GM23248 (cell line): Measurements from ENCODE around the gene BCO2. TPM values are rescaled to one million over a fixed set of nuclear protein-coding genes. Genes with fewer than 3 reads are reported as not detected.

Experiments
- DNase-seq: peaks from one replicate; pipeline ENCODE4 v3.0.0-alpha.2; 2015
- H2AFZ ChIP-seq: fragments of 200-600 bp; sonication (generic); 2 replicates; pipeline ENCODE4 v1.6.1; 2016; ENCODE audit warnings: antibody characterized with exemption
- H3F3A ChIP-seq: fragments of 200-600 bp; sonication (generic); 2 replicates; pipeline ENCODE4 v1.6.1; 2016; ENCODE audit warnings: mild to moderate bottlenecking, antibody characterized with exemption, mixed run types; ENCODE audit not compliant: insufficient read depth
- H3K27ac ChIP-seq: fragments of 200-600 bp; sonication (generic); 2 replicates; pipeline ENCODE4 v1.5.1; 2016; ENCODE audit warnings: mild to moderate bottlenecking
- H3K27me3 ChIP-seq: fragments of 200-600 bp; sonication (generic); replicated peaks from 2 replicates; pipeline ENCODE4 v1.6.1; 2016; ENCODE audit warnings: mild to moderate bottlenecking; ENCODE audit not compliant: insufficient read depth
- H3K36me3 ChIP-seq: fragments of 200-600 bp; sonication (generic); 2 replicates; pipeline ENCODE4 v1.6.1; 2016; ENCODE audit warnings: low read depth, mild to moderate bottlenecking
- H3K4me1 ChIP-seq: fragments of 200-600 bp; sonication (generic); 2 replicates; pipeline ENCODE4 v1.6.1; 2016; ENCODE audit warnings: mild to moderate bottlenecking; ENCODE audit not compliant: insufficient read depth
- H3K4me2 ChIP-seq: fragments of 200-600 bp; sonication (generic); one replicate; pipeline ENCODE4 v1.6.1; 2016; ENCODE audit warnings: mild to moderate bottlenecking; ENCODE audit not compliant: unreplicated experiment
- H3K4me3 ChIP-seq: fragments of 200-600 bp; sonication (generic); 2 replicates; pipeline ENCODE4 v1.5.1; 2016; ENCODE audit warnings: mild to moderate bottlenecking
- H3K79me2 ChIP-seq: fragments of 200-600 bp; sonication (generic); 2 replicates; pipeline ENCODE4 v1.6.1; 2016; ENCODE audit warnings: mild to moderate bottlenecking; ENCODE audit not compliant: insufficient read depth
- H3K9ac ChIP-seq: fragments of 200-600 bp; sonication (generic); 2 replicates; pipeline ENCODE4 v1.6.1; 2016; ENCODE audit warnings: mild to moderate bottlenecking
- H3K9me2 ChIP-seq: fragments of 200-600 bp; sonication (generic); 2 replicates; pipeline ENCODE4 v1.6.1; 2016; ENCODE audit warnings: mixed run types, mild to moderate bottlenecking, moderate library complexity; ENCODE audit not compliant: insufficient read depth
- H3K9me3 ChIP-seq: fragments of 200-600 bp; sonication (generic); one replicate; pipeline ENCODE4 v1.6.1; 2017; ENCODE audit warnings: low read depth
- H4K20me1 ChIP-seq: fragments of 200-600 bp; sonication (generic); 2 replicates; pipeline ENCODE4 v1.6.0; 2016; ENCODE audit not compliant: insufficient read depth
- EZH2 ChIP-seq: fragments of 200-600 bp; sonication (generic); IDR thresholded peaks from 2 replicates; pipeline ENCODE4 v1.6.1; 2018; ENCODE audit warnings: antibody characterized with exemption, mild to moderate bottlenecking; ENCODE audit not compliant: insufficient read depth, poor library complexity, severe bottlenecking
- EZH2phosphoT487 ChIP-seq: fragments of 200-600 bp; sonication (generic); IDR thresholded peaks from 2 replicates; pipeline ENCODE4 v1.6.1; 2018; ENCODE audit warnings: antibody characterized with exemption, moderate library complexity, mild to moderate bottlenecking, low read depth; ENCODE audit not compliant: insufficient read depth
- WGBS, 2 experiments: methylation state at CpG; one replicate each; pipeline ENCODE4 v1.1.6; 2015 to 2017; ENCODE audit warnings: low lambda C conversion rate in 2 of 2, low coverage in 1 of 2; ENCODE audit errors: missing lambda C conversion rate in 2 of 2; 5-methylcytosine and 5-hydroxymethylcytosine counted together
- in situ Hi-C: fragments of 300-500 bp; cut with MboI; formaldehyde crosslinking; loops from 2 replicates; pipeline ENCODE4 v1.15.0; 2020
- polyA plus RNA-seq: library from polyadenylated mRNA; unstranded; fragments of >200 nt; fragmentation: Nextera tagmentation; extraction: Ambion mirVana; gene quantifications from 2 replicates; pipeline ENCODE4 v1.2.1, GENCODE V29; 2016
- total RNA-seq: library from RNA; depleted of rRNA; stranded (reverse); fragments of >200 nt; shearing (Covaris generic); gene quantifications from 2 replicates; pipeline ENCODE4 v1.2.3, GENCODE V29; 2014

BCO2 gene
- total and polyA plus RNA-seq, 2 experiments from 2014 or later, result 0.83 TPM; not detected in 1

DNA sequence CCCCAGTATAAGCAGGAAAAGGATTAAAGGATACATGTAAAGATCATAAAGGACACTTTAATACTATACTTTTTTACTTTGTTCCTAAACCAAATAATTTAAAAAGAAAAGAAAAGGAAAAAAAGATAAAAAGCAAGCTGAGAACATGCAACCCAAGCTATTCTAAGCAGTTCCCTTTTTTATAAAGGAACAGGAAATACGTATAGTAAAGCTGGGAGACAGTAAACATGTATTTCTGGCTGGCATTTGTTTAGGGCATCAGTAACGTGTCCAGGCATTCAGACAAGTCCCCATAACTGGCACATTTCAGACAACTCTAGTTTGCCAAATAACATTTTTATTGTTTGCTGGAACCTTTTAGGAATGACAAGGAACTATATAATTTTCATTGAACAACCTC is 24.9 kb downstream of the BCO2 start:
- H3K9me2 ChIP-seq, result no peaks in the 10 kb centered on the region
- H3K4me3 ChIP-seq, result no peak overlapping the region
- 28 to 33% methylated on average over 2 of the region's 2 CpGs for WGBS, 2 experiments
- no peak for DNase-seq
- H3K27me3 ChIP-seq, result no peaks in the 10 kb centered on the region
- H3K27ac ChIP-seq, result no peak overlapping the region
- H3K9ac ChIP-seq, result no peak overlapping the region
- in situ Hi-C loops, result no loop called here
- H3K9me3 ChIP-seq, result no peaks in the 10 kb centered on the region
- no peaks in the 10 kb centered on the region for H3K79me2 ChIP-seq
- H3F3A ChIP-seq, result peaks cover 13% of the 10 kb centered on the region
- H3K4me2 ChIP-seq, result no peak overlapping the region
- peaks cover 13% of the 10 kb centered on the region for H3K4me1 ChIP-seq
- H4K20me1 ChIP-seq, result no peaks in the 10 kb centered on the region
- TF ChIP-seq EZH2, result no peak
- no peak overlapping the region for H2AFZ ChIP-seq
- no peaks in the 10 kb centered on the region for H3K36me3 ChIP-seq

DNA sequence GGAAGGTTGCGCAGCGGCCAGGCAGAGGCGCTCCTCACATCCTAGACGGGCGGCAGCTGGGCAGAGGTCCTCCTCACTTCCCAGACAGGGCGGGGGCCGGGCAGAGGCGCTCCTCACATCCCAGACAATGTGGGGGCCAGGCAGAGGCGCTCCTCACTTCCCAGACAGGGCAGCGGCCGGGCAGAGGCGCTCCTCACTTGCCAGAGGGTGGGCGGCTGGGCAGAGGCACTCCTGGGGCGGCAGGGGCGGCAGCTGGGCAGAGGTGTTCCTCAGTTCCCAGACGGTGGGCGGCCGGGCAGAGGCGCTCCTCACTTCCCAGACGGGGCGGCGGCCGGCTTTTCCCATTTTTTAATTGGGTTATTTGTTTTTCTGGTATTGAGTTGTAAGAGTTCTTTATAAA is 30.8 kb downstream of the BCO2 start:
- no peak for TF ChIP-seq EZH2phosphoT487
- TF ChIP-seq EZH2, result no peak

GRCh38 chr11:112210890-112211289 is 35.6 kb downstream of the BCO2 start:
- Histone ChIP-seq H3K4me3 (no peak overlapping the region), H2AFZ (no peak overlapping the region), H3K79me2 (no peaks in the 10 kb centered on the region), H3K9me2 (no peaks in the 10 kb centered on the region; the same call in 1 of the 2 replicates), H4K20me1 (no peaks in the 10 kb centered on the region), H3K9ac (no peak overlapping the region), H3K27me3 (no peaks in the 10 kb centered on the region), H3K27ac (no peak overlapping the region), H3K4me2 (no peak overlapping the region), H3K4me1 (0 out of 2 replicates have a peak, but pooled peaks cover 3% of the 10 kb centered on the region), H3K9me3 (no peaks in the 10 kb centered on the region), H3K36me3 (no peaks in the 10 kb centered on the region), H3F3A (no peaks in the 10 kb centered on the region)
- no peak for TF ChIP-seq EZH2phosphoT487
- TF ChIP-seq EZH2, result no peak
- in situ Hi-C loops, result no loop called here
- 64 to 73% methylated on average over 1 of the region's 1 CpG for WGBS, 2 experiments
- no peak for DNase-seq

More for the DNA sequence above, 30.8 kb downstream of the BCO2 start:
- Histone ChIP-seq H3K4me1 (no peaks in the 10 kb centered on the region), H3K9me2 (no peaks in the 10 kb centered on the region; the same call in 1 of the 2 replicates), H3K27ac (no peak overlapping the region), H3F3A (no peaks in the 10 kb centered on the region), H3K9ac (no peak overlapping the region), H3K4me2 (no peak overlapping the region), H3K9me3 (no peaks in the 10 kb centered on the region), H2AFZ (no peak overlapping the region), H3K36me3 (no peaks in the 10 kb centered on the region), H4K20me1 (no peaks in the 10 kb centered on the region), H3K79me2 (no peaks in the 10 kb centered on the region), H3K4me3 (no peak overlapping the region), H3K27me3 (no peaks in the 10 kb centered on the region)
- no peak for DNase-seq
- in situ Hi-C loops, result no loop called here
- 87 to 91% methylated on average over 13 to 23 of the region's 23 CpGs for WGBS, 2 experiments

GRCh38 chr11:112211536-112211935 is 36.2 kb downstream of the BCO2 start:
- no peak for DNase-seq
- Histone ChIP-seq H3K9me2 (no peaks in the 10 kb centered on the region; the same call in 1 of the 2 replicates), H3K9ac (no peak overlapping the region), H3K4me3 (no peak overlapping the region), H3K9me3 (no peaks in the 10 kb centered on the region), H4K20me1 (no peaks in the 10 kb centered on the region), H3K4me2 (no peak overlapping the region), H3K27ac (no peak overlapping the region), H3K79me2 (no peaks in the 10 kb centered on the region), H3K4me1 (0 out of 2 replicates have a peak, but pooled peaks cover 3% of the 10 kb centered on the region), H3F3A (no peaks in the 10 kb centered on the region), H2AFZ (no peak overlapping the region), H3K36me3 (no peaks in the 10 kb centered on the region), H3K27me3 (no peaks in the 10 kb centered on the region)
- TF ChIP-seq EZH2phosphoT487, result no peak
- no peak for TF ChIP-seq EZH2
- in situ Hi-C loops, result no loop called here
- WGBS, 2 experiments, result 52 to 56% methylated on average over 2 of the region's 2 CpGs

DNA sequence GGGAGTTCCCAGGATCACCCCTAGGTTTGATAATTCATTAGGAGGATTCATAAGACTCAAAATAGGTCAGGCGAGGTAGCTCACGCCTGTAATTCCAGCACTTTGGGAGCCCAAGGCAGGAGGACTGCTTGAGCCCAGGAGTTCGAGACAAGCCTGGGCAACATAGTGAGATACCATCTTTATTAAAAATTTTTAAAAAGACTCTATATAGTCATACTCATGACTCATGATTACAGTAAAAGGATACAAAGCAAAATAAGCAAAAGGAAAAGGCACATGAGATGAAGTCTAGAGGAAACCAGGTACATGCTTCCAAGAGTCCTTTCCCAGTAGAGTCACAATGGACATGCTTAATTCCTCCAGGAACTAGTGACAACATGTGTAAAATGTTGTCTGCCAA is 37.0 kb downstream of the BCO2 start:
- no peaks in the 10 kb centered on the region for H3K79me2 ChIP-seq
- TF ChIP-seq EZH2 (no peak), EZH2phosphoT487 (no peak)
- H3K4me1 ChIP-seq, result 0 out of 2 replicates have a peak, but pooled peaks cover 3% of the 10 kb centered on the region
- no peak overlapping the region for H3K27ac ChIP-seq
- H3K27me3 ChIP-seq, result no peaks in the 10 kb centered on the region
- no peaks in the 10 kb centered on the region for H3K36me3 ChIP-seq
- no peaks in the 10 kb centered on the region for H4K20me1 ChIP-seq
- DNase-seq, result peak; percentile 20
- H2AFZ ChIP-seq, result no peak overlapping the region
- no peak overlapping the region for H3K4me2 ChIP-seq
- no peaks in the 10 kb centered on the region for H3K9me3 ChIP-seq
- no peaks in the 10 kb centered on the region for H3F3A ChIP-seq
- H3K9ac ChIP-seq, result no peak overlapping the region
- no peak overlapping the region for H3K4me3 ChIP-seq
- WGBS, 2 experiments, result 60 to 62% methylated on average over 3 of the region's 3 CpGs
- no peaks in the 10 kb centered on the region; the same call in 1 of the 2 replicates for H3K9me2 ChIP-seq
- in situ Hi-C loops, result no loop called here
